Choroid plexus epithelial cell (primary cell): ENCODE results near the gene HIVEP3.

ENCODE experiments used
- DNase-seq: peaks from one replicate; pipeline ENCODE4 v3.0.0-alpha.2; 2010; ENCODE audit warnings: low read depth
- H3K4me3 ChIP-seq: 2 replicates; pipeline ENCODE4 v1.5.1; 2011; ENCODE audit warnings: low read depth, mild to moderate bottlenecking, control low read depth, low read length, moderate library complexity
- CTCF ChIP-seq: conservative IDR thresholded peaks from 2 replicates; pipeline ENCODE4 v1.5.1; 2011; ENCODE audit warnings: low read depth, mild to moderate bottlenecking, control low read depth, inconsistent platforms, low read length, moderate library complexity

The HIVEP3 gene

DNA sequence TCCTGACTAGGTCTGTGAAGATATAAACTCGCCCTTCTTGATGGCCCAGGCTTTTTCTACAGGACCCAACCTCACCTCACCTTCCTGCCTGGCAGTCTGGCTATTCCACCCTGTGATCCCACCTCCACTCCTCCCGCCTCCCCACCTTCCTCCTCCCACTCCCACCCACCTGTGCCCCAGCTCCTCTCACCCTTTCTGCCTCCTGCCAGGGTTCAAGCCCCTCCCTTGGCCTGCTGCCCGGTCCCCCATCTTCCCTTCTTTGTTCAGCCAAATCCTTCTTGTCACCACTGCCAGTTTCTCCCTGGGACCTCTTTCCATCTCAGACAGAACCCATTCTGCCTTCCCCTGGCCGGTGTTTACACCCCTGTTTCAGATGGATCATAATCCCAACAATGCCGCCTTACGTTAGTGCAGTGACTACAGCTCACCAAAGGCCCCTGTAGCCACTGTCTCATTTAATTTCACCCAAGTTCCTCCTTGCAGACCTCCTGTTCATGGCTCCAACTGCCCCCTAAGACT, 306.7 kb downstream of the HIVEP3 start:
- no peak for TF ChIP-seq CTCF
- no peak overlapping the region for H3K4me3 ChIP-seq
- DNase-seq = no peak

GRCh38 chr1:41611068-41611931, 307.4 kb downstream of the HIVEP3 start:
- no peak for DNase-seq
- H3K4me3 ChIP-seq = no peak overlapping the region
- TF ChIP-seq CTCF = no peak

DNA sequence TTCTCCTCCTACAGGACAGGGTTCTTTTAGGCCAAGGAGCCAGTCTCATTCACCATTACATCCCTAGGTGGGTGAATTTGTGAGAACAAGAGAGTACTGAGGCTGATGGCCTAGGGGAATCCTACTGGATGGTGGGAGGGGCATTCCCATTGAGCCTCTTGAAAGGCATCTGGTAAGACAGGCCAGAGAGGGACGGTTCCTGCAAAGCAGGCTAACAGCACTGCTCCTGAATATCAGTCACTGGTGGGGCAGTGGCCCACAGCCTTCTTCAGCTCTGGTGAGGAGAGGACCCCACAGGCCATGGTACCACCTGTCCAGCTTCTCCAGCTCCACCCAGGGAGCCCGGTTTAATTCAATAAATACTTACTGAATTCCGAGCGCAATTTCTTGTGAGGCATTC, 308.4 kb downstream of the HIVEP3 start:
- no peak overlapping the region for H3K4me3 ChIP-seq
- DNase-seq = no peak
- no peak for TF ChIP-seq CTCF

GRCh38 chr1:41609166-41609883, 309.4 kb downstream of the HIVEP3 start:
- H3K4me3 ChIP-seq = no peak overlapping the region
- no peak for TF ChIP-seq CTCF
- no peak for DNase-seq

GRCh38 chr1:41608211-41608610, 310.5 kb downstream of the HIVEP3 start:
- H3K4me3 ChIP-seq = no peak overlapping the region
- TF ChIP-seq CTCF = no peak
- DNase-seq = peak; percentile 54

- no peak overlapping the region for H3K4me3 ChIP-seq
- no peak for TF ChIP-seq CTCF
- DNase-seq = no peak
Measured at GRCh38 chr1:41607808-41608207, 310.9 kb downstream of the HIVEP3 start.
